ENCODE results near the gene CFAP74.

Gene CFAP74

GRCh38 chr1:1960480-1961196 lies 42.9 kb downstream of the CFAP74 start:
- no peak for TF ChIP-seq ZNF561 (tag by site-specific recombination; IDR thresholded peaks at IDR 0.05; ENCODE audit: borderline replicate concordance)
- no peak for TF ChIP-seq ZNF585B (tag by site-specific recombination; IDR thresholded peaks at IDR 0.05)
- TF ChIP-seq ZNF777 (tag by site-specific recombination; IDR thresholded peaks at IDR 0.05; ENCODE audit: borderline replicate concordance), result no peak
- no peak for TF ChIP-seq ZBTB49 (tag by site-specific recombination; IDR thresholded peaks at IDR 0.05; ENCODE audit: low read depth)
- no peak for TF ChIP-seq ZNF324 (tag by site-specific recombination; IDR thresholded peaks at IDR 0.05)
- TF ChIP-seq ZNF404 (tag by site-specific recombination; IDR thresholded peaks at IDR 0.05), result no peak
- no peak for TF ChIP-seq PRDM10 (tag by site-specific recombination; IDR thresholded peaks at IDR 0.05)
- Histone ChIP-seq H3K4me1 (ENCODE audit: control insufficient read depth, insufficient read depth, low read length) (no peaks in the 10 kb centered on the region), H3K4me3 (ENCODE audit: low read depth, low read length) (no peak overlapping the region), H3K27ac (ENCODE audit: extremely low read depth, low read depth, low read length) (no peak overlapping the region), H3K9me3 (ENCODE audit: control insufficient read depth, insufficient read depth, low read depth, low read length) (no peaks in the 10 kb centered on the region), H3K36me3 (ENCODE audit: control insufficient read depth in 2 of 2, insufficient read depth in 1 of 2, low read length in 2 of 2) (no peaks in the 10 kb centered on the region)
- CTCF ChIA-PET, result interaction anchor here (0.6 to 8.8 kb wide), 22 partner anchors 10 to 557 kb away, joined by 3 to 118 read pairs (median 4); no protein-coding TSS in a partner anchor
- POLR2A ChIA-PET, result interaction anchor here (1.0 kb wide), 1 partner anchor 84 kb away, joined by 5 read pairs; no protein-coding TSS in a partner anchor

GRCh38 chr1:1959840-1960479 lies 43.6 kb downstream of the CFAP74 start:
- POLR2A ChIA-PET, result interaction anchor here (1.0 kb wide), 1 partner anchor 85 kb away, joined by 5 read pairs; no protein-coding TSS in a partner anchor
- TF ChIP-seq ZNF433 (tag by site-specific recombination; IDR thresholded peaks at IDR 0.05; ENCODE audit: low read depth) (no peak), ZNF18 (tag by site-specific recombination; IDR thresholded peaks at IDR 0.05) (no peak), ZNF10 (tag by site-specific recombination; IDR thresholded peaks at IDR 0.05) (peak; percentile 55; the same call in 1 of the 2 replicates), ZFP41 (tag by site-specific recombination; IDR thresholded peaks at IDR 0.05; ENCODE audit: borderline replicate concordance) (no peak), ZNF335 (tag by site-specific recombination; conservative IDR thresholded peaks at IDR 0.05) (peak; percentile 60), ZNF768 (tag by site-specific recombination; IDR thresholded peaks at IDR 0.05) (no peak), ZBTB7A (tag by site-specific recombination; IDR thresholded peaks at IDR 0.05; ENCODE audit: low read depth) (no peak), GLIS2 (tag by site-specific recombination; IDR thresholded peaks at IDR 0.05) (peak; percentile 98), ZNF830 (tag by site-specific recombination; IDR thresholded peaks at IDR 0.05; ENCODE audit: low read depth) (no peak), ZNF2 (tag by site-specific recombination; IDR thresholded peaks at IDR 0.05) (peak; percentile 87), ZNF639 (tag by site-specific recombination; IDR thresholded peaks at IDR 0.05) (0 out of 2 replicates have a peak, but pooled peaks have one; percentile 51), KLF1 (tag by site-specific recombination; IDR thresholded peaks at IDR 0.05) (peak; percentile 33; the same call in 1 of the 2 replicates), ZNF629 (tag by site-specific recombination; IDR thresholded peaks at IDR 0.05) (peak; percentile 71), EGR2 (tag by site-specific recombination; IDR thresholded peaks at IDR 0.05; ENCODE audit: low read depth) (peak; percentile 23; the same call in 1 of the 2 replicates), ZNF26 (tag by site-specific recombination; IDR thresholded peaks at IDR 0.05) (no peak)

More at GRCh38 chr1:1959840-1960479, 43.6 kb downstream of the CFAP74 start:
- H3K9me3 ChIP-seq (ENCODE audit: control insufficient read depth, insufficient read depth, low read depth, low read length), result no peaks in the 10 kb centered on the region
- no peaks in the 10 kb centered on the region for H3K36me3 ChIP-seq (ENCODE audit: control insufficient read depth in 2 of 2, insufficient read depth in 1 of 2, low read length in 2 of 2)
- no peak overlapping the region for H3K27ac ChIP-seq (ENCODE audit: extremely low read depth, low read depth, low read length)
- CTCF ChIA-PET, result interaction anchor here (0.6 to 8.8 kb wide), 19 partner anchors 10 to 215 kb away, joined by 3 to 118 read pairs (median 4); no protein-coding TSS in a partner anchor
- H3K4me1 ChIP-seq (ENCODE audit: control insufficient read depth, insufficient read depth, low read length), result no peaks in the 10 kb centered on the region
- H3K4me3 ChIP-seq (ENCODE audit: low read depth, low read length), result peak overlapping the region; percentile 6
